ENCODE measurements around the gene RHCE.
"Not testable (repeated sequence)": the region's sequence is repeated elsewhere in the genome, so short reads cannot be mapped to it uniquely, and the experiment has no call there.

The RHCE gene

GRCh38 chr1:25428475-25429166, 8.0 kb upstream of the RHCE start:
- no peak for TF ChIP-seq CTCF (IDR thresholded peaks at IDR 0.05; ENCODE audit: control extremely low read depth, extremely low read depth, low read depth, missing control alignments)
- ChIA-PET CTCF (interaction anchor here (0.8 to 1.0 kb wide), 3 partner anchors 8 to 382 kb away, joined by 3 read pairs; no protein-coding TSS in a partner anchor), POLR2A (no interaction called here)
- no peak for DNase-seq (ENCODE audit: extremely low spot score)

- POLR2A ChIA-PET = interaction anchor here (0.6 kb wide), 1 partner anchor 476 kb away, joined by 7 read pairs; no protein-coding TSS in a partner anchor
Measured at GRCh38 chr1:25427696-25428095, 7.1 kb upstream of the RHCE start.

GRCh38 chr1:25425098-25426085, 4.8 kb upstream of the RHCE start:
- POLR2A ChIA-PET = no interaction called here
- no peak for DNase-seq (ENCODE audit: extremely low spot score)
- TF ChIP-seq CTCF (IDR thresholded peaks at IDR 0.05; ENCODE audit: control extremely low read depth, extremely low read depth, low read depth, missing control alignments) = no peak
- CTCF ChIA-PET = interaction anchor here (0.8 kb wide), 1 partner anchor 61 kb away, joined by 3 read pairs; no protein-coding TSS in a partner anchor

More at GRCh38 chr1:25427696-25428095, 7.1 kb upstream of the RHCE start:
- TF ChIP-seq CTCF (IDR thresholded peaks at IDR 0.05; ENCODE audit: control extremely low read depth, extremely low read depth, low read depth, missing control alignments) = no peak
- CTCF ChIA-PET = interaction anchor here (0.9 to 1.0 kb wide), 2 partner anchors 50 to 61 kb away, joined by 3 read pairs; no protein-coding TSS in a partner anchor
- no peak for DNase-seq (ENCODE audit: extremely low spot score)

GRCh38 chr1:25423206-25423605, 2.6 kb upstream of the RHCE start:
- DNase-seq (ENCODE audit: extremely low spot score); CTCF ChIA-PET: not testable (repeated sequence)

GRCh38 chr1:25419339-25419738, 1.3 kb downstream of the RHCE start:
- CTCF ChIA-PET, POLR2A ChIA-PET: not testable (repeated sequence)

More at GRCh38 chr1:25423206-25423605, 2.6 kb upstream of the RHCE start:
- POLR2A ChIA-PET = not testable (repeated sequence)

GRCh38 chr1:25417280-25417679, 3.3 kb downstream of the RHCE start:
- DNase-seq (ENCODE audit: extremely low spot score); CTCF ChIA-PET; POLR2A ChIA-PET: not testable (repeated sequence)

More at GRCh38 chr1:25419339-25419738, 1.3 kb downstream of the RHCE start:
- not testable (repeated sequence) for DNase-seq (ENCODE audit: extremely low spot score)

GRCh38 chr1:25414578-25414977, 6.0 kb downstream of the RHCE start:
- POLR2A ChIA-PET; CTCF ChIA-PET; DNase-seq (ENCODE audit: extremely low spot score): not testable (repeated sequence)

- CTCF ChIA-PET; DNase-seq (ENCODE audit: extremely low spot score); POLR2A ChIA-PET: not testable (repeated sequence)
Measured at GRCh38 chr1:25414157-25414556, 6.5 kb downstream of the RHCE start.

GRCh38 chr1:25412872-25413623, 7.6 kb downstream of the RHCE start:
- CTCF ChIA-PET; DNase-seq (ENCODE audit: extremely low spot score); POLR2A ChIA-PET: not testable (repeated sequence)

GRCh38 chr1:25409641-25410427, 10.8 kb downstream of the RHCE start:
- DNase-seq (ENCODE audit: extremely low spot score); POLR2A ChIA-PET; CTCF ChIA-PET: not testable (repeated sequence)

GRCh38 chr1:25405731-25406305, 14.8 kb downstream of the RHCE start:
- POLR2A ChIA-PET; DNase-seq (ENCODE audit: extremely low spot score): not testable (repeated sequence)
- CTCF ChIA-PET = interaction anchor here (2.1 kb wide), 1 partner anchor 404 kb away, joined by 6 read pairs; no protein-coding TSS in a partner anchor

Data from GM10248 (cell line).